ENCODE measurements around the gene BCR. TPM values are rescaled to one million over a fixed set of nuclear protein-coding genes. Genes with fewer than 3 reads are reported as not detected.
A peak's percentile ranks its signal among the peaks of the same experiment; 100 is the strongest.

BCR gene
- total and polyA plus RNA-seq, 2 of the 13 experiments (the other 11 are each of a cell fraction or from before 2014, with no cell fraction given): 19.9 to 33.6 TPM

DNA sequence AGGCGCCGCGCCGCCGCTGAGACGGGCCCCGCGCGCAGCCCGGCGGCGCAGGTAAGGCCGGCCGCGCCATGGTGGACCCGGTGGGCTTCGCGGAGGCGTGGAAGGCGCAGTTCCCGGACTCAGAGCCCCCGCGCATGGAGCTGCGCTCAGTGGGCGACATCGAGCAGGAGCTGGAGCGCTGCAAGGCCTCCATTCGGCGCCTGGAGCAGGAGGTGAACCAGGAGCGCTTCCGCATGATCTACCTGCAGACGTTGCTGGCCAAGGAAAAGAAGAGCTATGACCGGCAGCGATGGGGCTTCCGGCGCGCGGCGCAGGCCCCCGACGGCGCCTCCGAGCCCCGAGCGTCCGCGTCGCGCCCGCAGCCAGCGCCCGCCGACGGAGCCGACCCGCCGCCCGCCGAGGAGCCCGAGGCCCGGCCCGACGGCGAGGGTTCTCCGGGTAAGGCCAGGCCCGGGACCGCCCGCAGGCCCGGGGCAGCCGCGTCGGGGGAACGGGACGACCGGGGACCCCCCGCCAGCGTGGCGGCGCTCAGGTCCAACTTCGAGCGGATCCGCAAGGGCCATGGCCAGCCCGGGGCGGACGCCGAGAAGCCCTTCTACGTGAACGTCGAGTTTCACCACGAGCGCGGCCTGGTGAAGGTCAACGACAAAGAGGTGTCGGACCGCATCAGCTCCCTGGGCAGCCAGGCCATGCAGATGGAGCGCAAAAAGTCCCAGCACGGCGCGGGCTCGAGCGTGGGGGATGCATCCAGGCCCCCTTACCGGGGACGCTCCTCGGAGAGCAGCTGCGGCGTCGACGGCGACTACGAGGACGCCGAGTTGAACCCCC, 798 bp downstream of the BCR start (continued):
- TF ChIP-seq PATZ1 (CRISPR knock-in tag; IDR thresholded peaks at IDR 0.05) (0 out of 2 replicates have a peak, but pooled peaks have one; percentile 16), NR2C2 (CRISPR knock-in tag; IDR thresholded peaks at IDR 0.05; ENCODE audit: borderline replicate concordance) (no peak), ZHX2 (IDR thresholded peaks at IDR 0.05; ENCODE audit: low read depth) (no peak), ZHX2 (CRISPR knock-in tag; IDR thresholded peaks at IDR 0.05; ENCODE audit: borderline replicate concordance) (no peak)
- TF ChIP-seq, protein P1, sequence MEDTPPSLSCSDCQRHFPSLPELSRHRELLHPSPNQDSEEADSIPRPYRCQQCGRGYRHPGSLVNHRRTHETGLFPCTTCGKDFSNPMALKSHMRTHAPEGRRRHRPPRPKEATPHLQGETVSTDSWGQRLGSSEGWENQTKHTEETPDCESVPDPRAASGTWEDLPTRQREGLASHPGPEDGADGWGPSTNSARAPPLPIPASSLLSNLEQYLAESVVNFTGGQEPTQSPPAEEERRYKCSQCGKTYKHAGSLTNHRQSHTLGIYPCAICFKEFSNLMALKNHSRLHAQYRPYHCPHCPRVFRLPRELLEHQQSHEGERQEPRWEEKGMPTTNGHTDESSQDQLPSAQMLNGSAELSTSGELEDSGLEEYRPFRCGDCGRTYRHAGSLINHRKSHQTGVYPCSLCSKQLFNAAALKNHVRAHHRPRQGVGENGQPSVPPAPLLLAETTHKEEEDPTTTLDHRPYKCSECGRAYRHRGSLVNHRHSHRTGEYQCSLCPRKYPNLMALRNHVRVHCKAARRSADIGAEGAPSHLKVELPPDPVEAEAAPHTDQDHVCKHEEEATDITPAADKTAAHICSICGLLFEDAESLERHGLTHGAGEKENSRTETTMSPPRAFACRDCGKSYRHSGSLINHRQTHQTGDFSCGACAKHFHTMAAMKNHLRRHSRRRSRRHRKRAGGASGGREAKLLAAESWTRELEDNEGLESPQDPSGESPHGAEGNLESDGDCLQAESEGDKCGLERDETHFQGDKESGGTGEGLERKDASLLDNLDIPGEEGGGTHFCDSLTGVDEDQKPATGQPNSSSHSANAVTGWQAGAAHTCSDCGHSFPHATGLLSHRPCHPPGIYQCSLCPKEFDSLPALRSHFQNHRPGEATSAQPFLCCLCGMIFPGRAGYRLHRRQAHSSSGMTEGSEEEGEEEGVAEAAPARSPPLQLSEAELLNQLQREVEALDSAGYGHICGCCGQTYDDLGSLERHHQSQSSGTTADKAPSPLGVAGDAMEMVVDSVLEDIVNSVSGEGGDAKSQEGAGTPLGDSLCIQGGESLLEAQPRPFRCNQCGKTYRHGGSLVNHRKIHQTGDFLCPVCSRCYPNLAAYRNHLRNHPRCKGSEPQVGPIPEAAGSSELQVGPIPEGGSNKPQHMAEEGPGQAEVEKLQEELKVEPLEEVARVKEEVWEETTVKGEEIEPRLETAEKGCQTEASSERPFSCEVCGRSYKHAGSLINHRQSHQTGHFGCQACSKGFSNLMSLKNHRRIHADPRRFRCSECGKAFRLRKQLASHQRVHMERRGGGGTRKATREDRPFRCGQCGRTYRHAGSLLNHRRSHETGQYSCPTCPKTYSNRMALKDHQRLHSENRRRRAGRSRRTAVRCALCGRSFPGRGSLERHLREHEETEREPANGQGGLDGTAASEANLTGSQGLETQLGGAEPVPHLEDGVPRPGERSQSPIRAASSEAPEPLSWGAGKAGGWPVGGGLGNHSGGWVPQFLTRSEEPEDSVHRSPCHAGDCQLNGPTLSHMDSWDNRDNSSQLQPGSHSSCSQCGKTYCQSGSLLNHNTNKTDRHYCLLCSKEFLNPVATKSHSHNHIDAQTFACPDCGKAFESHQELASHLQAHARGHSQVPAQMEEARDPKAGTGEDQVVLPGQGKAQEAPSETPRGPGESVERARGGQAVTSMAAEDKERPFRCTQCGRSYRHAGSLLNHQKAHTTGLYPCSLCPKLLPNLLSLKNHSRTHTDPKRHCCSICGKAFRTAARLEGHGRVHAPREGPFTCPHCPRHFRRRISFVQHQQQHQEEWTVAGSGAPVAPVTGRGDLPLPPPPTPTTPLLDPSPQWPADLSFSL (CRISPR knock-in tag; IDR thresholded peaks at IDR 0.05): no peak
- TF ChIP-seq, protein P2, sequence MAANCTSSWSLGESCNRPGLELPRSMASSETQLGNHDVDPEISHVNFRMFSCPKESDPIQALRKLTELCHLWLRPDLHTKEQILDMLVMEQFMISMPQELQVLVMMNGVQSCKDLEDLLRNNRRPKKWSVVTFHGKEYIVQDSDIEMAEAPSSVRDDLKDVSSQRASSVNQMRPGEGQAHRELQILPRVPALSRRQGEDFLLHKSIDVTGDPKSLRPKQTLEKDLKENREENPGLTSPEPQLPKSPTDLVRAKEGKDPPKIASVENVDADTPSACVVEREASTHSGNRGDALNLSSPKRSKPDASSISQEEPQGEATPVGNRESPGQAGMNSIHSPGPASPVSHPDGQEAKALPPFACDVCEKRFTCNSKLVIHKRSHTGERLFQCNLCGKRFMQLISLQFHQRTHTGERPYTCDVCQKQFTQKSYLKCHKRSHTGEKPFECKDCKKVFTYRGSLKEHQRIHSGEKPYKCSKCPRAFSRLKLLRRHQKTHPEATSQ (CRISPR knock-in tag; IDR thresholded peaks at IDR 0.05; ENCODE audit: borderline replicate concordance): no peak
